GM12878 (cell line): ENCODE results near the gene UVRAG. TPM values are rescaled to one million over a fixed set of nuclear protein-coding genes. Genes with fewer than 3 reads are reported as not detected.

Source experiments
- ATAC-seq: fragments of 200-7000 bp; cut with Tn5 transposase; 3 replicates; pipeline ENCODE4 v1.9.1; 2020; ENCODE audit warnings: mild to moderate bottlenecking, moderate library complexity
- BruUV-seq: library from RNA; stranded (reverse); fragments of 400-500 nt; replicated peaks from 2 replicates; lab custom pipeline; 2021; lab: Mats Ljungman, UMichigan
- CTCF ChIA-PET: fragments of 300-600 bp; sonication (Branson Sonifier 250); formaldehyde crosslinking; extraction: SDS; loops from one replicate; lab custom pipeline; 2021; ENCODE audit warnings: inconsistent platforms; lab: Yijun Ruan, JAX
- POLR2A ChIA-PET: fragments of 350-600 bp; formaldehyde crosslinking; extraction: SDS; loops from one replicate; lab custom pipeline; 2021; ENCODE audit warnings: inconsistent platforms; lab: Charles Lee
- RAD21 ChIA-PET: fragments of 300-600 bp; sonication (Branson Sonifier 250); formaldehyde crosslinking; loops from one replicate; lab custom pipeline; 2023; ENCODE audit warnings: antibody characterized with exemption; ENCODE audit not compliant: unreplicated experiment; lab: Charles Lee
- SMC1A ChIA-PET: fragments of 300-600 bp; sonication (Branson Sonifier 250); formaldehyde crosslinking; loops from one replicate; lab custom pipeline; 2023; ENCODE audit not compliant: unreplicated experiment, uncharacterized antibody; lab: Charles Lee
- DNase-seq: peaks from one replicate; pipeline ENCODE4 v3.0.0-alpha.2; 2011; ENCODE audit warnings: low read depth, low spot score
- FAIRE-seq: peaks from 3 replicates; lab custom pipeline; 2011; peaks lifted over from hg19 to GRCh38; lab: Jason Lieb, UNC
- H2AFZ ChIP-seq: 2 replicates; pipeline ENCODE4 v1.6.0; 2011; ENCODE audit warnings: low read depth, low read length, control low read depth; ENCODE audit not compliant: control insufficient read depth
- H3K27ac ChIP-seq: 2 replicates; pipeline ENCODE4 v1.5.1; 2011; ENCODE audit warnings: control low read depth; ENCODE audit not compliant: control insufficient read depth, insufficient read depth
- H3K27me3 ChIP-seq, 2 experiments: replicated peaks in 1 of 2; 2 replicates each; pipeline versions ENCODE4 v1.6.0 to v1.6.1; 2011; ENCODE audit warnings: low read length in 1 of 2; ENCODE audit not compliant: control insufficient read depth in 2 of 2, insufficient read depth in 2 of 2
- H3K36me3 ChIP-seq, 2 experiments: 2 replicates each; pipeline ENCODE4 v1.5.1; 2011; ENCODE audit warnings: low read length in 1 of 2; ENCODE audit not compliant: control insufficient read depth in 2 of 2, insufficient read depth in 2 of 2
- H3K4me1 ChIP-seq: 2 replicates; pipeline ENCODE4 v1.6.1; 2011; ENCODE audit warnings: mild to moderate bottlenecking, low read length, moderate library complexity, mixed read lengths; ENCODE audit not compliant: control insufficient read depth, insufficient read depth
- H3K4me2 ChIP-seq: 2 replicates; pipeline ENCODE4 v1.6.0; 2011; ENCODE audit warnings: control low read depth; ENCODE audit not compliant: control insufficient read depth, insufficient read depth
- H3K4me3 ChIP-seq: fragments of 200-600 bp; sonication (generic); 2 replicates; pipeline ENCODE4 v1.5.1; 2016
- H3K79me2 ChIP-seq: 2 replicates; pipeline ENCODE4 v1.6.0; 2011; ENCODE audit warnings: low read length; ENCODE audit not compliant: control insufficient read depth, insufficient read depth
- H3K9ac ChIP-seq: 2 replicates; pipeline ENCODE4 v1.8.0; 2011; ENCODE audit warnings: low read length, control low read depth, mixed read lengths; ENCODE audit not compliant: control insufficient read depth, insufficient read depth
- H3K9me3 ChIP-seq: replicated peaks from 3 replicates; pipeline ENCODE4 v1.5.1; 2011; ENCODE audit warnings: mild to moderate bottlenecking, low read length; ENCODE audit not compliant: control insufficient read depth, insufficient read depth
- H4K20me1 ChIP-seq: 2 replicates; pipeline ENCODE4 v1.6.0; 2011; ENCODE audit not compliant: control insufficient read depth, insufficient read depth
- BCL11A ChIP-seq: IDR thresholded peaks from 2 replicates; pipeline ENCODE4 v1.6.1; 2011; ENCODE audit warnings: low read depth, low read length
- CBFB ChIP-seq: IDR thresholded peaks from 2 replicates; pipeline ENCODE4 v1.6.1; 2016; ENCODE audit warnings: antibody characterized with exemption, low read depth
- CBX5 ChIP-seq: sonication (generic); IDR thresholded peaks from 2 replicates; pipeline ENCODE4 v1.6.1; 2016; ENCODE audit warnings: low read depth, moderate library complexity, mild to moderate bottlenecking, inconsistent platforms
- CHD1 ChIP-seq: IDR thresholded peaks from 2 replicates; pipeline ENCODE4 v1.6.1; 2012; ENCODE audit warnings: low read depth, low read length, improper control_type of control experiment
- EGR1 ChIP-seq, 2 experiments: IDR thresholded peaks; 1 replicate in 1 of 2; 2 replicates in 1 of 2; pipeline ENCODE4 v1.6.1; 2011 to 2012; ENCODE audit warnings: low read depth in 2 of 2, low read length in 2 of 2, borderline replicate concordance in 1 of 2, mild to moderate bottlenecking in 1 of 2, moderate library complexity in 1 of 2
- ESRRA ChIP-seq: IDR thresholded peaks from 2 replicates; pipeline ENCODE4 v1.6.1; 2012; ENCODE audit warnings: mild to moderate bottlenecking, low read length, improper control_type of control experiment
- IKZF1 ChIP-seq: fragments of 450-650 bp; conservative IDR thresholded peaks from 2 replicates; pipeline ENCODE4 v1.6.1; 2017; ENCODE audit warnings: antibody characterized with exemption, mild to moderate bottlenecking
- IRF4 ChIP-seq: IDR thresholded peaks from 2 replicates; pipeline ENCODE4 v1.6.1; 2011; ENCODE audit warnings: low read depth, low read length
- MEF2B ChIP-seq: fragments of 450-650 bp; IDR thresholded peaks from 2 replicates; pipeline ENCODE4 v1.6.1; 2018; ENCODE audit warnings: mild to moderate bottlenecking, moderate library complexity; ENCODE audit not compliant: partially characterized antibody, poor library complexity, severe bottlenecking
- MTA2 ChIP-seq: fragments of 450-650 bp; IDR thresholded peaks from 2 replicates; pipeline ENCODE4 v1.6.1; 2016; ENCODE audit warnings: low read depth, mild to moderate bottlenecking, moderate library complexity
- NFIC ChIP-seq: IDR thresholded peaks from 2 replicates; pipeline ENCODE4 v1.6.1; 2012; ENCODE audit warnings: low read depth, mild to moderate bottlenecking, inconsistent platforms, low read length, moderate library complexity
- NRF1 ChIP-seq: conservative IDR thresholded peaks from 2 replicates; pipeline ENCODE4 v1.6.1; 2011; ENCODE audit warnings: mild to moderate bottlenecking, low read depth, low read length, improper control_type of control experiment
- RUNX3 ChIP-seq: IDR thresholded peaks from 2 replicates; pipeline ENCODE4 v1.6.1; 2012; ENCODE audit warnings: low read length, inconsistent platforms
- STAT1 ChIP-seq: fragments of 450-650 bp; conservative IDR thresholded peaks from 2 replicates; pipeline ENCODE4 v1.6.1; 2014; ENCODE audit warnings: antibody characterized with exemption, mild to moderate bottlenecking
- ZNF24 ChIP-seq: fragments of 450-650 bp; IDR thresholded peaks from 2 replicates; pipeline ENCODE4 v1.6.1; 2017; ENCODE audit warnings: antibody characterized with exemption, mild to moderate bottlenecking
- ZSCAN29 ChIP-seq: fragments of 450-650 bp; IDR thresholded peaks from 2 replicates; pipeline ENCODE4 v1.6.1; 2017; ENCODE audit warnings: mild to moderate bottlenecking, moderate library complexity
- WGBS: methylation state at CpG from one replicate; pipeline ENCODE4 v1.1.6; 2016; ENCODE audit warnings: low lambda C conversion rate; ENCODE audit not compliant: insufficient replicate concordance, insufficient coverage; ENCODE audit errors: missing lambda C conversion rate; 5-methylcytosine and 5-hydroxymethylcytosine counted together
- in situ Hi-C: fragments of 300-500 bp; cut with MboI; formaldehyde crosslinking; loops from 9 replicates; pipeline ENCODE4 v1.14.3; 2018; ENCODE audit warnings: mixed read lengths
- intact Hi-C: fragments of 100-400 bp; cut with micrococcal nuclease; formaldehyde crosslinking; loops from one replicate; pipeline ENCODE4 v1.14.2; 2022; ENCODE audit not compliant: unreplicated experiment
- polyA plus RNA-seq, 11 experiments: library from polyadenylated mRNA; depleted of rRNA in 4 of 11; unstranded in 6 of 11; stranded (reverse) in 5 of 11; fragments of >200 nt; fragmentation: Nextera tagmentation in 4 of 11; fragmentation: Illumina TruSeq in 1 of 11; extraction: Ambion mirVana in 4 of 11; extraction: Trizol in 1 of 11; gene quantifications; 1 replicate in 1 of 11; 2 replicates in 10 of 11; pipeline versions ENCODE4 v1.2.1 to v1.2.3, GENCODE V29; 2011 to 2016; ENCODE audit warnings: inconsistent platforms in 2 of 11, missing spikeins in 2 of 11, low read depth in 1 of 11
- total RNA-seq, 4 experiments: library from RNA; depleted of rRNA in 3 of 4; stranded (reverse); fragments of >200 nt in 3 of 4; fragmentation: Illumina TruSeq in 1 of 4; extraction: Trizol in 1 of 4; gene quantifications; 2 replicates each; pipeline versions ENCODE4 v1.2.1 to v1.2.3, GENCODE V29; 2013 to 2021
- TF ChIP-seq, protein P1 (sequence below): fragments of 450-650 bp; IDR thresholded peaks from 2 replicates; pipeline ENCODE4 v1.6.1; 2016; ENCODE audit warnings: mild to moderate bottlenecking
- TF ChIP-seq, protein P2 (sequence below): IDR thresholded peaks from 2 replicates; pipeline ENCODE4 v1.6.1; 2012; ENCODE audit warnings: mild to moderate bottlenecking, low read depth, low read length

The UVRAG gene
- total and polyA plus RNA-seq, 10 of the 15 experiments (the other 5 are each of a cell fraction or from before 2014, with no cell fraction given), result 7.0 to 43.4 (median 37.0) TPM

DNA sequence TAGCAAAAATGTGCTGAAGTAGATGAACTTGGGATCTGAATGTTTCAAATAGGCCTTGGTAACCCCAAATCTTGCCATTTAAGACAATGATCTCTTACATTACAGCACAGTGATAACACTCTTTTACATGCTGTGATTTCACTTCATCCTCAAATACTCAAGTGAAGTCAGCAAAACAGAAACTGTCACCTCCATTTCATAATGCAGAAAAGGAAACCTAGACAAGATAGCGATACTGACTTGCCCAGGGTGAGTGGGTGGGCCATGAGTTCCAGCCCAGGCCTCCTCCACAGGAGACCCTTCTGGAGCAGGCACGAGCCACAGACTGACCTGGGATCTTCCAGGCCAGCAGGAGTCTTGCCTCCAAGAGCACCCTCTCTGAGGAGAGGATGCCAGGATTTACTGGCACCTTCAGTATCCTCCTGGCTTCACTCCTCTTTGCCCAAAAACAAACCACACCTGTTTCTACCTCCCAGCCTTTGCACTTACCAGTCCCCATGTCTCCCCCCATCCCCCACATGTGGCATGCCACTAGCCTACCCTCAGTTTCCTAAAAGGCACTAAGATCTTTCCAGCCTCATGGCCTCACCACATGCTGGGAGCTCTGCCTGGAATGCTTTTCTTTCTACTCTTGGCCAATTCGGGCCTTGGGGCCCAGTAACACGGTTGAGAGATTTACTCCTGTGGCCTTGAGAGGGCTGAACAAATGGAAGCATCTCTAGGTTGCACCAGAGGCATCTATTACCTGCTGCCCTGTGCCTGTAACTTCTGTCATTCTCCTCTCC lies 48.4 kb upstream of the UVRAG start (continued):
- TF ChIP-seq, protein P1, sequence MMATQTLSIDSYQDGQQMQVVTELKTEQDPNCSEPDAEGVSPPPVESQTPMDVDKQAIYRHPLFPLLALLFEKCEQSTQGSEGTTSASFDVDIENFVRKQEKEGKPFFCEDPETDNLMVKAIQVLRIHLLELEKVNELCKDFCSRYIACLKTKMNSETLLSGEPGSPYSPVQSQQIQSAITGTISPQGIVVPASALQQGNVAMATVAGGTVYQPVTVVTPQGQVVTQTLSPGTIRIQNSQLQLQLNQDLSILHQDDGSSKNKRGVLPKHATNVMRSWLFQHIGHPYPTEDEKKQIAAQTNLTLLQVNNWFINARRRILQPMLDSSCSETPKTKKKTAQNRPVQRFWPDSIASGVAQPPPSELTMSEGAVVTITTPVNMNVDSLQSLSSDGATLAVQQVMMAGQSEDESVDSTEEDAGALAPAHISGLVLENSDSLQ, result peak; percentile 42; the same call in 1 of the 2 replicates
- TF ChIP-seq EGR1 (IDR thresholded peaks at IDR 0.05; ENCODE audit: borderline replicate concordance in 1 of 2, low read depth in 2 of 2, low read length in 2 of 2) (peak in 1 of 2 experiments; percentile 21; a peak in 1 of 3 replicates), MEF2B (no peak)
- TF ChIP-seq, all 136 proteins: peak for 5

DNA sequence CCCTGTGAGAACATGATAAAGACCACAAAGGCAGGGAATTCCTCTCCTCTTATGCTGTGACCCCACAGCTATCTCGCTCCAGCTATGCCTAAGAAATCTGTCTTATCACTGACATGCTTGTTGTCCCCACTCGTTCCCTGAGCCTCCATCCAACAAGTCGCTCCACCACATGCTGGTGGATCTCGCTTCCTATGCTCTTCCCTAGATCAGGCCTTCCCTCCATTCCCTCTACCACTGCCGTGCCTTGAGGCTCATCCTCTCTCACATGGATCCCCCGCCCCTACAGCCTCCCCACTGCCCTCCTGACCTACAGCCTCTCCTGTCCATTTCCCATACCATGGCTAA lies 47.8 kb upstream of the UVRAG start:
- no peak overlapping the region for H3K4me3 ChIP-seq

More for the DNA sequence above, 47.8 kb upstream of the UVRAG start:
- FAIRE-seq (no peak), ATAC-seq (no peak), DNase-seq (no peak)
- Histone ChIP-seq H3K36me3 (no peaks in the 10 kb centered on the region), H3K79me2 (peaks cover 6% of the 10 kb centered on the region; the same call in 1 of the 2 replicates), H3K9me3 (no peaks in the 10 kb centered on the region), H3K4me1 (peaks cover 32% of the 10 kb centered on the region), H2AFZ (peak overlapping the region; percentile 7), H3K27ac (peak overlapping the region; percentile 45), H3K27me3 (no peaks in the 10 kb centered on the region), H3K4me2 (no peak overlapping the region), H4K20me1 (no peaks in the 10 kb centered on the region), H3K9ac (no peak overlapping the region)
- ChIA-PET CTCF (interaction anchor here (0.6 to 0.9 kb wide), 2 partner anchors 61 to 130 kb away, joined by 3 to 4 read pairs; no protein-coding TSS in a partner anchor), RAD21 (no interaction called here), SMC1A (interaction anchor here (0.6 to 0.8 kb wide), 2 partner anchors 35 to 100 kb away, joined by 3 read pairs; no protein-coding TSS in a partner anchor), POLR2A (no interaction called here)
- intact Hi-C loops (loop anchor here (10.0 kb wide), 1 partner anchor 172 kb away; no protein-coding TSS in a partner anchor), in situ Hi-C loops (loop anchor here (5.0 kb wide), 1 partner anchor 40 kb away; no protein-coding TSS in a partner anchor)
- no TSS peak for BruUV-seq
- TF ChIP-seq NRF1, result no peak
- no peak for TF ChIP-seq MTA2
- TF ChIP-seq ESRRA, result no peak
- no peak for TF ChIP-seq ZSCAN29
- TF ChIP-seq RUNX3, result no peak
- TF ChIP-seq, protein P2, sequence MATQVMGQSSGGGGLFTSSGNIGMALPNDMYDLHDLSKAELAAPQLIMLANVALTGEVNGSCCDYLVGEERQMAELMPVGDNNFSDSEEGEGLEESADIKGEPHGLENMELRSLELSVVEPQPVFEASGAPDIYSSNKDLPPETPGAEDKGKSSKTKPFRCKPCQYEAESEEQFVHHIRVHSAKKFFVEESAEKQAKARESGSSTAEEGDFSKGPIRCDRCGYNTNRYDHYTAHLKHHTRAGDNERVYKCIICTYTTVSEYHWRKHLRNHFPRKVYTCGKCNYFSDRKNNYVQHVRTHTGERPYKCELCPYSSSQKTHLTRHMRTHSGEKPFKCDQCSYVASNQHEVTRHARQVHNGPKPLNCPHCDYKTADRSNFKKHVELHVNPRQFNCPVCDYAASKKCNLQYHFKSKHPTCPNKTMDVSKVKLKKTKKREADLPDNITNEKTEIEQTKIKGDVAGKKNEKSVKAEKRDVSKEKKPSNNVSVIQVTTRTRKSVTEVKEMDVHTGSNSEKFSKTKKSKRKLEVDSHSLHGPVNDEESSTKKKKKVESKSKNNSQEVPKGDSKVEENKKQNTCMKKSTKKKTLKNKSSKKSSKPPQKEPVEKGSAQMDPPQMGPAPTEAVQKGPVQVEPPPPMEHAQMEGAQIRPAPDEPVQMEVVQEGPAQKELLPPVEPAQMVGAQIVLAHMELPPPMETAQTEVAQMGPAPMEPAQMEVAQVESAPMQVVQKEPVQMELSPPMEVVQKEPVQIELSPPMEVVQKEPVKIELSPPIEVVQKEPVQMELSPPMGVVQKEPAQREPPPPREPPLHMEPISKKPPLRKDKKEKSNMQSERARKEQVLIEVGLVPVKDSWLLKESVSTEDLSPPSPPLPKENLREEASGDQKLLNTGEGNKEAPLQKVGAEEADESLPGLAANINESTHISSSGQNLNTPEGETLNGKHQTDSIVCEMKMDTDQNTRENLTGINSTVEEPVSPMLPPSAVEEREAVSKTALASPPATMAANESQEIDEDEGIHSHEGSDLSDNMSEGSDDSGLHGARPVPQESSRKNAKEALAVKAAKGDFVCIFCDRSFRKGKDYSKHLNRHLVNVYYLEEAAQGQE, result no peak
- no peak for TF ChIP-seq CHD1
- no peak for TF ChIP-seq NFIC
- no peak for TF ChIP-seq STAT1
- TF ChIP-seq CBFB, result no peak
- TF ChIP-seq BCL11A, result no peak
- TF ChIP-seq IRF4, result no peak
- no peak for TF ChIP-seq IKZF1
- TF ChIP-seq ZNF24, result no peak
- no peak for TF ChIP-seq CBX5
- WGBS, result 95% methylated on average over 6 of the region's 6 CpGs
